NCI-H2196 (cell line): ENCODE measurements around the gene ADAMTSL3.
"Not testable (repeated sequence)": the region's sequence is repeated elsewhere in the genome, so short reads cannot be mapped to it uniquely, and the experiment has no call there.

ENCODE experiments used
- DNase-seq: peaks from one replicate; lab custom pipeline; 2025; ENCODE audit not compliant: unreplicated experiment; lab: John Stamatoyannopoulos, UW

Gene ADAMTSL3

GRCh38 chr15:84081391-84082168, 427.7 kb downstream of the ADAMTSL3 start:
- DNase-seq, result no peak

- no peak for DNase-seq
Measured at GRCh38 chr15:84082739-84083138, 428.8 kb downstream of the ADAMTSL3 start.

DNA sequence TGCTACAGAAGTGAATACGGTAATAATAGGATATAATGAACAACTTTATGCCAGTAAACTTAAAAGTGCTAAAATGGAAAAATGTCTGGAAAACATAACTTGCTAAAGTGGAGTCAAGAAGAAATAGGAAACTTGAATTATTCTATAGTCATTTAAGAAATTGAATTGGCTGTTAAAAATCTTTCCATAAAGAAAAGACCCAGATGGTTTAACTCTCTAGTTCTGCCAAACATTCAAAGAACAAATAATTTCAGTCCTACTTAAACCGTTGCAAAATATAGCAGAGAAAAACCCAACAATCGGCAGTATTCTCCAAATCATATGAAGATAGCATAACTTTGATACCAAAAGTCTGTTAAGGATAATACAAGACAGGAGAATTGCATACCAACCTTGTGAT, 432.1 kb downstream of the ADAMTSL3 start:
- not testable (repeated sequence) for DNase-seq
